ENCODE data around the gene POM121C.
"Not testable (repeated sequence)": the region's sequence is repeated elsewhere in the genome, so short reads cannot be mapped to it uniquely, and the experiment has no call there.

POM121C gene

GRCh38 chr7:75374519-75375317, 111.4 kb downstream of the POM121C start:
- DNase-seq: not testable (repeated sequence)

- DNase-seq: not testable (repeated sequence)
Measured at GRCh38 chr7:75374144-75374518, 112.0 kb downstream of the POM121C start.

GRCh38 chr7:75367313-75367712, 118.8 kb downstream of the POM121C start:
- not testable (repeated sequence) for DNase-seq
